Activated T-cell treated with anti-CD3 and anti-CD28 coated beads, Interleukin-2, amount 50 U/mL, for 4 hours (primary cell): Measurements from ENCODE around the gene EFR3B. TPM values are rescaled to one million over a fixed set of nuclear protein-coding genes. Genes with fewer than 3 reads are reported as not detected.

Experiments
- ATAC-seq, 2 donors: fragments of 200-7000 bp; cut with Tn5 transposase; one replicate each; pipeline ENCODE4 v1.10.0; 2021
- DNase-seq: peaks from one replicate; pipeline ENCODE4 v3.0.0-alpha.2; 2020
- H3K27me3 Mint-ChIP-seq: one replicate; pipeline ENCODE4 v1.8.0; 2021; ENCODE audit warnings: low read depth, mixed read lengths
- H3K36me3 Mint-ChIP-seq: one replicate; pipeline ENCODE4 v1.8.0; 2022; ENCODE audit warnings: mixed read lengths; ENCODE audit not compliant: insufficient read depth
- H3K4me1 Mint-ChIP-seq: one replicate; pipeline ENCODE4 v1.8.0; 2021; ENCODE audit warnings: low read depth, mixed read lengths
- H3K4me3 Mint-ChIP-seq: one replicate; pipeline ENCODE4 v1.8.0; 2021; ENCODE audit warnings: mild to moderate bottlenecking, moderate library complexity, mixed read lengths
- H3K9me3 Mint-ChIP-seq: one replicate; pipeline ENCODE4 v1.8.0; 2021; ENCODE audit warnings: mixed read lengths
- total RNA-seq, 3 donors: library from RNA; stranded (reverse); gene quantifications; one replicate each; pipeline ENCODE4 v1.2.1, GENCODE V29; 2021

EFR3B gene
- total RNA-seq, 3 donors from 2014 or later, result 0.37 to 0.56 (median 0.54) TPM

- no peak for DNase-seq
- no peak for ATAC-seq
- Mint-ChIP-seq H3K9me3 (no peaks in the 10 kb centered on the region), H3K4me3 (no peak overlapping the region), H3K4me1 (peaks cover 24% of the 10 kb centered on the region), H3K27me3 (peaks cover 42% of the 10 kb centered on the region), H3K36me3 (no peaks in the 10 kb centered on the region)
These were observed 2.1 kb downstream of the EFR3B start for GRCh38 chr2:25044011-25044410.

GRCh38 chr2:25044990-25045389, 3.1 kb downstream of the EFR3B start:
- Mint-ChIP-seq H3K36me3 (no peaks in the 10 kb centered on the region), H3K4me3 (no peak overlapping the region), H3K4me1 (peaks cover 24% of the 10 kb centered on the region), H3K27me3 (peaks cover 48% of the 10 kb centered on the region), H3K9me3 (no peaks in the 10 kb centered on the region)
- DNase-seq (no peak), ATAC-seq (no peak)

GRCh38 chr2:25049422-25049821, 7.5 kb downstream of the EFR3B start:
- H3K9me3 Mint-ChIP-seq, result no peaks in the 10 kb centered on the region
- H3K36me3 Mint-ChIP-seq, result no peaks in the 10 kb centered on the region
- no peak for ATAC-seq
- DNase-seq, result no peak
- H3K4me3 Mint-ChIP-seq, result no peak overlapping the region
- H3K27me3 Mint-ChIP-seq, result peaks cover 48% of the 10 kb centered on the region
- peaks cover 6% of the 10 kb centered on the region for H3K4me1 Mint-ChIP-seq

- Mint-ChIP-seq H3K4me3 (no peak overlapping the region), H3K27me3 (peaks cover 41% of the 10 kb centered on the region), H3K9me3 (no peaks in the 10 kb centered on the region), H3K36me3 (no peaks in the 10 kb centered on the region), H3K4me1 (peaks cover under 1% of the 10 kb centered on the region)
- DNase-seq (no peak), ATAC-seq (no peak)
These were observed 8.3 kb downstream of the EFR3B start for GRCh38 chr2:25050128-25050527.

- H3K9me3 Mint-ChIP-seq, result no peaks in the 10 kb centered on the region
- ATAC-seq (no peak), DNase-seq (no peak)
- H3K4me3 Mint-ChIP-seq, result no peak overlapping the region
- H3K36me3 Mint-ChIP-seq, result no peaks in the 10 kb centered on the region
- no peaks in the 10 kb centered on the region for H3K4me1 Mint-ChIP-seq
- peaks cover 30% of the 10 kb centered on the region for H3K27me3 Mint-ChIP-seq
These were observed 11.2 kb downstream of the EFR3B start for GRCh38 chr2:25053041-25053440.

GRCh38 chr2:25054720-25055119, 12.8 kb downstream of the EFR3B start:
- Mint-ChIP-seq H3K4me1 (no peaks in the 10 kb centered on the region), H3K36me3 (no peaks in the 10 kb centered on the region), H3K9me3 (no peaks in the 10 kb centered on the region), H3K4me3 (no peak overlapping the region), H3K27me3 (peaks cover 21% of the 10 kb centered on the region)
- DNase-seq, result no peak
- no peak for ATAC-seq

- H3K4me1 Mint-ChIP-seq, result no peaks in the 10 kb centered on the region
- H3K36me3 Mint-ChIP-seq, result no peaks in the 10 kb centered on the region
- H3K4me3 Mint-ChIP-seq, result no peak overlapping the region
- H3K27me3 Mint-ChIP-seq, result peaks cover 19% of the 10 kb centered on the region
- DNase-seq (no peak), ATAC-seq (no peak)
- no peaks in the 10 kb centered on the region for H3K9me3 Mint-ChIP-seq
These were observed 13.6 kb downstream of the EFR3B start for GRCh38 chr2:25055376-25055920.

- no peaks in the 10 kb centered on the region for H3K4me1 Mint-ChIP-seq
- no peaks in the 10 kb centered on the region for H3K36me3 Mint-ChIP-seq
- ATAC-seq (no peak), DNase-seq (no peak)
- H3K9me3 Mint-ChIP-seq, result no peaks in the 10 kb centered on the region
- H3K4me3 Mint-ChIP-seq, result no peak overlapping the region
- peaks cover 19% of the 10 kb centered on the region for H3K27me3 Mint-ChIP-seq
These were observed 14.4 kb downstream of the EFR3B start for GRCh38 chr2:25056098-25056821.

- no peak for DNase-seq
- Mint-ChIP-seq H3K27me3 (no peaks in the 10 kb centered on the region), H3K4me1 (no peaks in the 10 kb centered on the region), H3K4me3 (no peak overlapping the region), H3K9me3 (peaks cover 4% of the 10 kb centered on the region), H3K36me3 (no peaks in the 10 kb centered on the region)
- no peak for ATAC-seq
These were observed 20.6 kb downstream of the EFR3B start for GRCh38 chr2:25062511-25062917.

- Mint-ChIP-seq H3K27me3 (no peaks in the 10 kb centered on the region), H3K4me1 (no peaks in the 10 kb centered on the region), H3K36me3 (no peaks in the 10 kb centered on the region), H3K4me3 (no peak overlapping the region), H3K9me3 (peaks cover 4% of the 10 kb centered on the region)
- ATAC-seq (no peak), DNase-seq (no peak)
These were observed 22.2 kb downstream of the EFR3B start for GRCh38 chr2:25063876-25064660.

- Mint-ChIP-seq H3K36me3 (no peaks in the 10 kb centered on the region), H3K9me3 (peaks cover 4% of the 10 kb centered on the region), H3K4me1 (no peaks in the 10 kb centered on the region), H3K27me3 (no peaks in the 10 kb centered on the region), H3K4me3 (no peak overlapping the region)
- no peak for DNase-seq
- ATAC-seq, result no peak
These were observed 23.9 kb downstream of the EFR3B start for GRCh38 chr2:25065768-25066167.

GRCh38 chr2:25066455-25066854, 24.6 kb downstream of the EFR3B start:
- Mint-ChIP-seq H3K4me1 (no peaks in the 10 kb centered on the region), H3K4me3 (no peak overlapping the region), H3K36me3 (no peaks in the 10 kb centered on the region), H3K9me3 (peaks cover 4% of the 10 kb centered on the region), H3K27me3 (no peaks in the 10 kb centered on the region)
- no peak for ATAC-seq
- no peak for DNase-seq

- Mint-ChIP-seq H3K4me1 (no peaks in the 10 kb centered on the region), H3K27me3 (peaks cover 1% of the 10 kb centered on the region), H3K36me3 (no peaks in the 10 kb centered on the region), H3K4me3 (no peak overlapping the region), H3K9me3 (peaks cover 4% of the 10 kb centered on the region)
- DNase-seq (no peak), ATAC-seq (no peak)
These were observed 26.3 kb downstream of the EFR3B start for GRCh38 chr2:25068217-25068616.

- no peak for DNase-seq
- Mint-ChIP-seq H3K36me3 (no peaks in the 10 kb centered on the region), H3K4me1 (no peaks in the 10 kb centered on the region), H3K4me3 (no peak overlapping the region), H3K27me3 (peaks cover 8% of the 10 kb centered on the region), H3K9me3 (no peaks in the 10 kb centered on the region)
- ATAC-seq, result no peak
These were observed 30.1 kb downstream of the EFR3B start for GRCh38 chr2:25071966-25072365.

- H3K4me1 Mint-ChIP-seq, result no peaks in the 10 kb centered on the region
- no peak overlapping the region for H3K4me3 Mint-ChIP-seq
- H3K27me3 Mint-ChIP-seq, result peaks cover 9% of the 10 kb centered on the region
- H3K9me3 Mint-ChIP-seq, result no peaks in the 10 kb centered on the region
- ATAC-seq (no peak), DNase-seq (no peak)
- no peaks in the 10 kb centered on the region for H3K36me3 Mint-ChIP-seq
These were observed 30.7 kb downstream of the EFR3B start for GRCh38 chr2:25072606-25073005.
